Ascending aorta (tissue), 2 donors: ENCODE measurements around the gene PRKD1. TPM values are rescaled to one million over a fixed set of nuclear protein-coding genes. Genes with fewer than 3 reads are reported as not detected.

Source experiments
- DNase-seq, 2 donors: peaks; one replicate each; pipeline ENCODE4 v3.0.0-alpha.2; 2019; ENCODE audit warnings: low spot score in 2 of 2
- H3K27ac ChIP-seq, 2 donors: fragments of 200-600 bp; sonication (generic); one replicate each; pipeline ENCODE4 v1.5.1; 2016 to 2017; ENCODE audit warnings: mild to moderate bottlenecking in 1 of 2
- H3K27me3 ChIP-seq: fragments of 200-600 bp; sonication (generic); one replicate; pipeline ENCODE4 v1.5.1; 2017
- H3K36me3 ChIP-seq, 2 donors: fragments of 200-600 bp; sonication (generic); one replicate each; pipeline ENCODE4 v1.5.1; 2016
- H3K4me1 ChIP-seq, 2 donors: fragments of 200-600 bp; sonication (generic); one replicate each; pipeline ENCODE4 v1.5.1; 2016 to 2017; ENCODE audit warnings: mild to moderate bottlenecking in 1 of 2
- H3K4me3 ChIP-seq, 2 donors: fragments of 200-600 bp; sonication (generic); one replicate each; pipeline ENCODE4 v1.5.1; 2016 to 2017; ENCODE audit warnings: mild to moderate bottlenecking in 1 of 2
- H3K9me3 ChIP-seq, 2 donors: fragments of 200-600 bp; sonication (generic); one replicate each; pipeline ENCODE4 v1.5.1; 2016
- CTCF ChIP-seq, 3 experiments: fragments of 200-600 bp in 2 of 3; fragments of 450-650 bp in 1 of 3; sonication (generic) in 2 of 3; IDR thresholded peaks; one replicate each; pipeline ENCODE4 v1.5.1; 2016 to 2019; ENCODE audit warnings: antibody characterized with exemption in 3 of 3, mild to moderate bottlenecking in 1 of 3, moderate library complexity in 1 of 3
- intact Hi-C: fragments of 100-400 bp; cut with DNase I; formaldehyde crosslinking; loops from one replicate; pipeline ENCODE4 v1.15.1; 2023
- total RNA-seq: library from RNA; depleted of rRNA; stranded (reverse); fragments of >200 nt; gene quantifications from one replicate; pipeline ENCODE4 v1.1.0, GENCODE V29; 2016

PRKD1 gene
- total RNA-seq, 1 donor from 2014 or later, result 34.6 TPM

DNA sequence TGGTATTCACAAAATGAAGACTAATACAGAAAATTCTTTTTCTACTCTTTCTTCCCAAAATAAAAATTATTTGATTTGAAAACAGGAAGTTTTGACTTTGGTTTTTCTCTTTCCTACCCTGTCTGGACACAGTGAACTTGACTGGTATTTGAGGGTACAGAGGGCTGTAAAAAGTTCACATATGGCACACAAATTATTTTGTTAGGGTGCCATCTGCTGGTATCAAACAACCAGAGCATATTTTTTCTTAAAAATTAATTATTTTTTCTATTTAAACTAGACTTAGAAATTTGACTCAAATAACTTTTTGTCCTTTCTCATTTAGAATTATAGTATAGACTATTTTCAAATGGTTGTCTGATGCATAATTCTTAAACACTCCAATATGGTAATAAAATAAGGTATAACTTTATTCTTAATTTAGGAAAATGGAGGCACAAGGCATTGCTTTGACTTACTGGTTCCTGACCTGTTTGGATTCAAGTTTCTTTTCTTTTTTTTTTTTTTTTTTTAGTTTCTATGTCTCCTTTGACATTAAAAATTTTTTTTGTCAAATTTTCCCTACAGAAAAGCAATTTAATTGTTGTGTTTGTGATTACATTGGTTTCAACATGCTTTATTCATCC, 390.6 kb downstream of the PRKD1 start:
- no peaks in the 10 kb centered on the region for H3K27me3 ChIP-seq
- H3K4me1 ChIP-seq, result no peaks in the 10 kb centered on the region
- no peak for DNase-seq
- peak in 1 of 3 experiments; percentile 34 for TF ChIP-seq CTCF (IDR thresholded peaks at IDR 0.05)
- no peak overlapping the region for H3K27ac ChIP-seq
- H3K4me3 ChIP-seq, result no peak overlapping the region
- H3K36me3 ChIP-seq, result no peaks in the 10 kb centered on the region
- intact Hi-C loops, result no loop called here
- H3K9me3 ChIP-seq, result no peaks in the 10 kb centered on the region

DNA sequence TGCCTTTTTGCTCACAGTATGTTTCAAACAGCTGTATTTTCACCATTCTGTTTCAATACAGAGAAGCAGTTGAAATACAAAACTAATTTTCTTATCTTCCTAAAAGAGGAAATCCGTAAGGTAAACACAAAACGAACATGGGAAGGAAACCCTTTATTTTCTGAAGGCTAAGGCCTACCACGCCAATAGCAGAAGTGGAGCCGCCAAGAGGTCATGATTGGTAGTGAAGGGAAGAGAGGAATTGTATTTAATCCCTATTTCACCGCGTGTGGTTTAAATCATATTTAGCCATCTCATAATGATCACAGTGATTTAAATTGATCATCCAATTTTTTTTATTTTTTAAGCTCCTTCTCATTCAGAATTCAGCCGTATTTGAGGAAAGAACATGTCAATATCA, 398.2 kb downstream of the PRKD1 start:
- intact Hi-C loops, result no loop called here
- no peak for DNase-seq
- H3K4me3 ChIP-seq, result no peak overlapping the region
- H3K27ac ChIP-seq, result no peak overlapping the region
- TF ChIP-seq CTCF (IDR thresholded peaks at IDR 0.05), result no peak
- H3K4me1 ChIP-seq, result no peaks in the 10 kb centered on the region
- H3K9me3 ChIP-seq, result no peaks in the 10 kb centered on the region
- H3K27me3 ChIP-seq, result no peaks in the 10 kb centered on the region
- H3K36me3 ChIP-seq, result no peaks in the 10 kb centered on the region

- no peaks in the 10 kb centered on the region for H3K4me1 ChIP-seq
- no peak overlapping the region for H3K4me3 ChIP-seq
- H3K9me3 ChIP-seq, result no peaks in the 10 kb centered on the region
- no peak for DNase-seq
- no peak for TF ChIP-seq CTCF (IDR thresholded peaks at IDR 0.05)
- no peaks in the 10 kb centered on the region for H3K27me3 ChIP-seq
- intact Hi-C loops, result no loop called here
- H3K36me3 ChIP-seq, result no peaks in the 10 kb centered on the region
- no peak overlapping the region for H3K27ac ChIP-seq
Measured at GRCh38 chr14:29528889-29529288, 398.8 kb downstream of the PRKD1 start.

GRCh38 chr14:29527286-29527685, 400.4 kb downstream of the PRKD1 start:
- no peak overlapping the region for H3K27ac ChIP-seq
- no peak overlapping the region for H3K4me3 ChIP-seq
- no peak for DNase-seq
- no peaks in the 10 kb centered on the region for H3K9me3 ChIP-seq
- H3K4me1 ChIP-seq, result no peaks in the 10 kb centered on the region
- H3K27me3 ChIP-seq, result no peaks in the 10 kb centered on the region
- intact Hi-C loops, result no loop called here
- H3K36me3 ChIP-seq, result no peaks in the 10 kb centered on the region
- TF ChIP-seq CTCF (IDR thresholded peaks at IDR 0.05), result no peak
